Stimulated activated CD4-positive, alpha-beta T cell treated with anti-CD3 and anti-CD28 coated beads, TNF-alpha, amount 100 ng/mL, for 48 hours (primary cell): Measurements from ENCODE around the gene GIT2.

ENCODE experiments used
- DNase-seq, 3 donors: peaks; one replicate each; pipeline ENCODE4 v3.0.0-alpha.2; 2020; ENCODE audit warnings: low read depth in 3 of 3

GIT2 gene

GRCh38 chr12:109981311-109981710 lies 14.9 kb downstream of the GIT2 start:
- peak in 2 of 3 donors; percentile 48 to 61 for DNase-seq

- DNase-seq: no peak
Measured at GRCh38 chr12:109972821-109973220, 23.3 kb downstream of the GIT2 start.

- DNase-seq: no peak
Measured at GRCh38 chr12:109968801-109969200, 27.4 kb downstream of the GIT2 start.

- DNase-seq: no peak
Measured at GRCh38 chr12:109968032-109968420, 28.1 kb downstream of the GIT2 start.

GRCh38 chr12:109967383-109968031 lies 28.7 kb downstream of the GIT2 start:
- no peak for DNase-seq

- no peak for DNase-seq
Measured at GRCh38 chr12:109966546-109966945, 29.6 kb downstream of the GIT2 start.

- DNase-seq: no peak
Measured at GRCh38 chr12:109963743-109964429, 32.3 kb downstream of the GIT2 start.

- DNase-seq: no peak
Measured at GRCh38 chr12:109963330-109963729, 32.8 kb downstream of the GIT2 start.

GRCh38 chr12:109962398-109962797 lies 33.8 kb downstream of the GIT2 start:
- no peak for DNase-seq

- DNase-seq: no peak
Measured at GRCh38 chr12:109961612-109962011, 34.6 kb downstream of the GIT2 start.

- no peak for DNase-seq
Measured at GRCh38 chr12:109961201-109961600, 35.0 kb downstream of the GIT2 start.

GRCh38 chr12:109959411-109960093 lies 36.6 kb downstream of the GIT2 start:
- no peak for DNase-seq

GRCh38 chr12:109958374-109958773 lies 37.8 kb downstream of the GIT2 start:
- no peak for DNase-seq

GRCh38 chr12:109953656-109954055 lies 42.5 kb downstream of the GIT2 start:
- no peak for DNase-seq

- no peak for DNase-seq
Measured at GRCh38 chr12:109952873-109953272, 43.3 kb downstream of the GIT2 start.

- DNase-seq: no peak
Measured at GRCh38 chr12:109952160-109952858, 43.9 kb downstream of the GIT2 start.

GRCh38 chr12:109951751-109952150 lies 44.4 kb downstream of the GIT2 start:
- no peak for DNase-seq

GRCh38 chr12:109951136-109951535 lies 45.0 kb downstream of the GIT2 start:
- DNase-seq: no peak

GRCh38 chr12:109950625-109951024 lies 45.5 kb downstream of the GIT2 start:
- no peak for DNase-seq

GRCh38 chr12:109949089-109949488 lies 47.1 kb downstream of the GIT2 start:
- no peak for DNase-seq

GRCh38 chr12:109948368-109948767 lies 47.8 kb downstream of the GIT2 start:
- DNase-seq: no peak

- no peak for DNase-seq
Measured at GRCh38 chr12:109947521-109947920, 48.6 kb downstream of the GIT2 start.
